Measurements from ENCODE around the gene MDFIC2.

MDFIC2 gene

GRCh38 chr3:70231266-70231701 is 81.2 kb downstream of the MDFIC2 start:
- H3K9me3 ChIP-seq (ENCODE audit: insufficient read depth, low read length, severe bottlenecking): no peaks in the 10 kb centered on the region
- H3K4me1 ChIP-seq (ENCODE audit: insufficient read depth, low read length): no peaks in the 10 kb centered on the region
- H3K4me2 ChIP-seq (ENCODE audit: insufficient read depth, low read length): no peak overlapping the region
- no peaks in the 10 kb centered on the region for H3K27me3 ChIP-seq (ENCODE audit: insufficient read depth, low read length, poor library complexity)
- no peak overlapping the region for H2AFZ ChIP-seq (ENCODE audit: low read depth, low read length)
- no peak overlapping the region for H3K27ac ChIP-seq (ENCODE audit: low read length)
- DNase-seq: no peak
- no peak overlapping the region for H3K9ac ChIP-seq (ENCODE audit: low read depth, low read length)
- no peaks in the 10 kb centered on the region for H3K36me3 ChIP-seq (ENCODE audit: insufficient read depth, low read length)
- no peaks in the 10 kb centered on the region for H4K20me1 ChIP-seq (ENCODE audit: insufficient read depth, low read length)
- H3K79me2 ChIP-seq (ENCODE audit: insufficient read depth, low read length): no peaks in the 10 kb centered on the region
- ATAC-seq (ENCODE audit: insufficient read depth, low read depth): no peak
- no peak overlapping the region for H3K4me3 ChIP-seq (ENCODE audit: low read depth in 1 of 2, low read length in 2 of 2)
- TF ChIP-seq, protein P1, sequence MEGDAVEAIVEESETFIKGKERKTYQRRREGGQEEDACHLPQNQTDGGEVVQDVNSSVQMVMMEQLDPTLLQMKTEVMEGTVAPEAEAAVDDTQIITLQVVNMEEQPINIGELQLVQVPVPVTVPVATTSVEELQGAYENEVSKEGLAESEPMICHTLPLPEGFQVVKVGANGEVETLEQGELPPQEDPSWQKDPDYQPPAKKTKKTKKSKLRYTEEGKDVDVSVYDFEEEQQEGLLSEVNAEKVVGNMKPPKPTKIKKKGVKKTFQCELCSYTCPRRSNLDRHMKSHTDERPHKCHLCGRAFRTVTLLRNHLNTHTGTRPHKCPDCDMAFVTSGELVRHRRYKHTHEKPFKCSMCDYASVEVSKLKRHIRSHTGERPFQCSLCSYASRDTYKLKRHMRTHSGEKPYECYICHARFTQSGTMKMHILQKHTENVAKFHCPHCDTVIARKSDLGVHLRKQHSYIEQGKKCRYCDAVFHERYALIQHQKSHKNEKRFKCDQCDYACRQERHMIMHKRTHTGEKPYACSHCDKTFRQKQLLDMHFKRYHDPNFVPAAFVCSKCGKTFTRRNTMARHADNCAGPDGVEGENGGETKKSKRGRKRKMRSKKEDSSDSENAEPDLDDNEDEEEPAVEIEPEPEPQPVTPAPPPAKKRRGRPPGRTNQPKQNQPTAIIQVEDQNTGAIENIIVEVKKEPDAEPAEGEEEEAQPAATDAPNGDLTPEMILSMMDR (IDR thresholded peaks at IDR 0.05; ENCODE audit: borderline replicate concordance, extremely low read depth, low read length, poor library complexity, severe bottlenecking): no peak

DNA sequence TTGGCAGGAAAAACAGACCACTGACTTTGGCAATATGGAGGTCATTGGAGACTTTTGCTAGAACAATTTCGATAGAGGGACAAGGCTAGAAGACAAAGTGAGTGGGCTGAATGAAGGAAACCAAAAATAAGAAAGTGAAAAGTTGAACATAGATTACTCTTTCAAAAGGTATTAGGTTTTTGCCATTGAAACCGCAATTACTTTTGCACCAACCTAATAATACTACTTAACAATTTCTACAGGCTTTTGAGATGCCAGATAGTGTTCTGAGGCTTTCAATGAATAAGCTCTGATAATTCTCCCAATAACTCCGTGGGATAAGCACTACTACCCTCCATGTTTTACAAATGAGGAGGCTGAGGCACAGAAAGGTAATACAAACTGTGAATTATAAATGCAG is 85.0 kb downstream of the MDFIC2 start:
- no peaks in the 10 kb centered on the region for H4K20me1 ChIP-seq (ENCODE audit: insufficient read depth, low read length)
- no peak for ATAC-seq (ENCODE audit: insufficient read depth, low read depth)
- no peaks in the 10 kb centered on the region for H3K36me3 ChIP-seq (ENCODE audit: insufficient read depth, low read length)
- no peak overlapping the region for H3K4me2 ChIP-seq (ENCODE audit: insufficient read depth, low read length)
- no peak overlapping the region for H3K4me3 ChIP-seq (ENCODE audit: low read depth in 1 of 2, low read length in 2 of 2)
- no peaks in the 10 kb centered on the region for H3K9me3 ChIP-seq (ENCODE audit: insufficient read depth, low read length, severe bottlenecking)
- H3K27me3 ChIP-seq (ENCODE audit: insufficient read depth, low read length, poor library complexity): no peaks in the 10 kb centered on the region
- no peak overlapping the region for H3K9ac ChIP-seq (ENCODE audit: low read depth, low read length)
- H3K27ac ChIP-seq (ENCODE audit: low read length): no peak overlapping the region
- no peak for DNase-seq
- H3K4me1 ChIP-seq (ENCODE audit: insufficient read depth, low read length): no peaks in the 10 kb centered on the region
- no peak overlapping the region for H2AFZ ChIP-seq (ENCODE audit: low read depth, low read length)
- no peaks in the 10 kb centered on the region for H3K79me2 ChIP-seq (ENCODE audit: insufficient read depth, low read length)
- TF ChIP-seq, protein P1 (IDR thresholded peaks at IDR 0.05; ENCODE audit: borderline replicate concordance, extremely low read depth, low read length, poor library complexity, severe bottlenecking): no peak
- TF ChIP-seq EZH2 (IDR thresholded peaks at IDR 0.05; ENCODE audit: borderline replicate concordance, low read depth, low read length, severe bottlenecking): no peak

- ATAC-seq (ENCODE audit: insufficient read depth, low read depth) (no peak), DNase-seq (no peak)
- Histone ChIP-seq H3K79me2 (ENCODE audit: insufficient read depth, low read length) (no peaks in the 10 kb centered on the region), H2AFZ (ENCODE audit: low read depth, low read length) (no peak overlapping the region), H4K20me1 (ENCODE audit: insufficient read depth, low read length) (no peaks in the 10 kb centered on the region), H3K9me3 (ENCODE audit: insufficient read depth, low read length, severe bottlenecking) (no peaks in the 10 kb centered on the region), H3K36me3 (ENCODE audit: insufficient read depth, low read length) (no peaks in the 10 kb centered on the region), H3K9ac (ENCODE audit: low read depth, low read length) (no peak overlapping the region), H3K4me1 (ENCODE audit: insufficient read depth, low read length) (no peaks in the 10 kb centered on the region), H3K4me2 (ENCODE audit: insufficient read depth, low read length) (no peak overlapping the region), H3K27ac (ENCODE audit: low read length) (no peak overlapping the region), H3K4me3 (ENCODE audit: low read depth in 1 of 2, low read length in 2 of 2) (no peak overlapping the region), H3K27me3 (ENCODE audit: insufficient read depth, low read length, poor library complexity) (no peaks in the 10 kb centered on the region)
- TF ChIP-seq, protein P1 (IDR thresholded peaks at IDR 0.05; ENCODE audit: borderline replicate concordance, extremely low read depth, low read length, poor library complexity, severe bottlenecking): no peak
- TF ChIP-seq EZH2 (IDR thresholded peaks at IDR 0.05; ENCODE audit: borderline replicate concordance, low read depth, low read length, severe bottlenecking): no peak
Measured at GRCh38 chr3:70225146-70225545, 87.3 kb downstream of the MDFIC2 start.

DNA sequence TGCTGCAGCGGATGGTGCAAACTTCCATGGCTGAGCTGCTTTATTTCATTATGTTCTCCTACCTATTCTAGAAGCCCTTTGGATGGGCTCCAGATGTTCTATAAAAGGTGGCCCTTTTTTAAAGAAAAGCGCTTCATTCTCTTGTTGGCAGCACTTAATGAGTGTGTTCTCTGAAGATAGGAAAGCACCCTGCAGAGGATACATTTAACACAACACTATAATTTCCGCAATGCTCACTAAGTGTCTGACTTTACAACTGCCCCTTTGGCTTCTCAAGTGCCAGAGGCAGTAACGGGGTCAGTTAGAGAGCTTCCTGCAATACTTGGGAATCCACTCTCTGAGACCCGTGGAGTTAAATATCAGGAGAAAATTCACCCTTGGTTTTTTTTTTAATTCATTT is 88.1 kb downstream of the MDFIC2 start:
- Histone ChIP-seq H3K36me3 (ENCODE audit: insufficient read depth, low read length) (no peaks in the 10 kb centered on the region), H2AFZ (ENCODE audit: low read depth, low read length) (no peak overlapping the region)
- TF ChIP-seq, protein P1 (IDR thresholded peaks at IDR 0.05; ENCODE audit: borderline replicate concordance, extremely low read depth, low read length, poor library complexity, severe bottlenecking): no peak

More for the DNA sequence above, 88.1 kb downstream of the MDFIC2 start:
- H3K27me3 ChIP-seq (ENCODE audit: insufficient read depth, low read length, poor library complexity): no peaks in the 10 kb centered on the region
- H3K79me2 ChIP-seq (ENCODE audit: insufficient read depth, low read length): no peaks in the 10 kb centered on the region
- H3K4me2 ChIP-seq (ENCODE audit: insufficient read depth, low read length): no peak overlapping the region
- H3K9ac ChIP-seq (ENCODE audit: low read depth, low read length): no peak overlapping the region
- ATAC-seq (ENCODE audit: insufficient read depth, low read depth): no peak
- no peak for DNase-seq
- H3K9me3 ChIP-seq (ENCODE audit: insufficient read depth, low read length, severe bottlenecking): no peaks in the 10 kb centered on the region
- no peaks in the 10 kb centered on the region for H3K4me1 ChIP-seq (ENCODE audit: insufficient read depth, low read length)
- no peak overlapping the region for H3K4me3 ChIP-seq (ENCODE audit: low read depth in 1 of 2, low read length in 2 of 2)
- H3K27ac ChIP-seq (ENCODE audit: low read length): no peak overlapping the region
- H4K20me1 ChIP-seq (ENCODE audit: insufficient read depth, low read length): no peaks in the 10 kb centered on the region

Data from DND-41 (cell line).